Gastroesophageal sphincter (tissue), 3 donors: ENCODE results near the gene DNMT1.

ENCODE experiments used
- CTCF ChIP-seq, 4 experiments: fragments of 200-600 bp in 2 of 4; fragments of 450-650 bp in 2 of 4; sonication (generic) in 1 of 4; IDR thresholded peaks; one replicate each; pipeline ENCODE4 v1.5.1; 2017 to 2019; ENCODE audit warnings: antibody characterized with exemption in 4 of 4, mild to moderate bottlenecking in 2 of 4, moderate library complexity in 2 of 4
- EP300 ChIP-seq: sonication (generic); formaldehyde crosslinking; IDR thresholded peaks from one replicate; pipeline ENCODE4 v1.6.1; 2017; ENCODE audit warnings: antibody characterized with exemption, mild to moderate bottlenecking
- POLR2A ChIP-seq, 2 donors: fragments of 450-650 bp; IDR thresholded peaks; one replicate each; pipeline ENCODE4 v1.6.1; 2017; ENCODE audit warnings: antibody characterized with exemption in 2 of 2, mild to moderate bottlenecking in 2 of 2, moderate library complexity in 1 of 2
- POLR2AphosphoS5 ChIP-seq: sonication (generic); formaldehyde crosslinking; IDR thresholded peaks from one replicate; pipeline ENCODE4 v1.6.1; 2017; ENCODE audit warnings: antibody characterized with exemption

- no peak for TF ChIP-seq CTCF (IDR thresholded peaks at IDR 0.05)
- no peak for TF ChIP-seq EP300
- no peak for TF ChIP-seq POLR2A (IDR thresholded peaks at IDR 0.05)
- no peak for TF ChIP-seq POLR2AphosphoS5
Measured at GRCh38 chr19:10120538-10121189, 74.1 kb downstream of the DNMT1 start.
